HFFc6 (cell line): ENCODE results near the gene PIK3AP1. TPM values are rescaled to one million over a fixed set of nuclear protein-coding genes. Genes with fewer than 3 reads are reported as not detected.
"Not testable (repeated sequence)": the region's sequence is repeated elsewhere in the genome, so short reads cannot be mapped to it uniquely, and the experiment has no call there.

ENCODE experiments used
- DNase-seq: peaks from one replicate; pipeline ENCODE4 v3.0.0-alpha.2; 2018
- H3K27ac Mint-ChIP-seq: 2 replicates; pipeline ENCODE4 v1.8.0; 2020; ENCODE audit warnings: mild to moderate bottlenecking, mixed read lengths
- H3K27me3 Mint-ChIP-seq: 2 replicates; pipeline ENCODE4 v1.8.0; 2021; ENCODE audit warnings: mild to moderate bottlenecking, moderate library complexity, mixed read lengths; ENCODE audit not compliant: insufficient read depth
- H3K36me3 Mint-ChIP-seq: 2 replicates; pipeline ENCODE4 v1.8.0; 2021; ENCODE audit warnings: low read depth, mixed read lengths
- H3K4me1 Mint-ChIP-seq: 2 replicates; pipeline ENCODE4 v1.8.0; 2020; ENCODE audit warnings: low read depth, mixed read lengths
- H3K4me3 Mint-ChIP-seq: 2 replicates; pipeline ENCODE4 v1.8.0; 2020; ENCODE audit warnings: mild to moderate bottlenecking, moderate library complexity, mixed read lengths
- H3K9me3 Mint-ChIP-seq: 2 replicates; pipeline ENCODE4 v1.8.0; 2020; ENCODE audit warnings: mild to moderate bottlenecking, mixed read lengths
- CTCF ChIP-seq: fragments of 200-600 bp; sonication (generic); IDR thresholded peaks from 2 replicates; pipeline ENCODE4 v1.5.0; 2021; ENCODE audit warnings: antibody characterized with exemption, mild to moderate bottlenecking
- total RNA-seq, 6 experiments: library from RNA; stranded (reverse); fragmentation: NEBNext Ultra II Directional; extraction: Animal tissue kit (Norgen Biotek cat#: 25700); gene quantifications; 2 replicates in 1 of 6; 3 replicates in 5 of 6; pipeline ENCODE4 v1.2.3, GENCODE V29; 2021

The PIK3AP1 gene
- total RNA-seq, 6 experiments from 2014 or later: 0.05 TPM; not detected in 3

GRCh38 chr10:96746503-96746902 lies 26.2 kb upstream of the PIK3AP1 start:
- DNase-seq: no peak
- Mint-ChIP-seq H3K9me3 (no peaks in the 10 kb centered on the region), H3K4me1 (no peaks in the 10 kb centered on the region), H3K4me3 (no peak overlapping the region), H3K36me3 (no peaks in the 10 kb centered on the region), H3K27ac (no peak overlapping the region), H3K27me3 (no peaks in the 10 kb centered on the region; the same call in none of the 2 replicates)
- TF ChIP-seq CTCF: no peak

- peaks cover 2% of the 10 kb centered on the region for H3K27me3 Mint-ChIP-seq
- no peaks in the 10 kb centered on the region for H3K9me3 Mint-ChIP-seq
- no peaks in the 10 kb centered on the region for H3K4me1 Mint-ChIP-seq
- TF ChIP-seq CTCF: no peak
- H3K4me3 Mint-ChIP-seq: no peak overlapping the region
- no peaks in the 10 kb centered on the region for H3K36me3 Mint-ChIP-seq
- DNase-seq: no peak
- H3K27ac Mint-ChIP-seq: no peak overlapping the region
Measured at GRCh38 chr10:96745950-96746349, 25.6 kb upstream of the PIK3AP1 start.

GRCh38 chr10:96743988-96744585 lies 23.8 kb upstream of the PIK3AP1 start:
- Mint-ChIP-seq H3K27me3 (peaks cover 10% of the 10 kb centered on the region), H3K9me3 (no peaks in the 10 kb centered on the region), H3K36me3 (no peaks in the 10 kb centered on the region), H3K4me3 (no peak overlapping the region), H3K27ac (no peak overlapping the region), H3K4me1 (no peaks in the 10 kb centered on the region)
- TF ChIP-seq CTCF: peak; percentile 61
- DNase-seq: no peak

GRCh38 chr10:96741557-96741956 lies 21.2 kb upstream of the PIK3AP1 start:
- H3K36me3 Mint-ChIP-seq, H3K9me3 Mint-ChIP-seq, H3K4me1 Mint-ChIP-seq, H3K27ac Mint-ChIP-seq, H3K4me3 Mint-ChIP-seq, DNase-seq: not testable (repeated sequence)
- peaks cover 14% of the 10 kb centered on the region for H3K27me3 Mint-ChIP-seq

GRCh38 chr10:96740579-96741281 lies 20.4 kb upstream of the PIK3AP1 start:
- no peak for DNase-seq
- Mint-ChIP-seq H3K4me3 (no peak overlapping the region), H3K27ac (no peak overlapping the region), H3K4me1 (no peaks in the 10 kb centered on the region), H3K36me3 (no peaks in the 10 kb centered on the region), H3K9me3 (no peaks in the 10 kb centered on the region), H3K27me3 (peaks cover 14% of the 10 kb centered on the region)
- no peak for TF ChIP-seq CTCF

GRCh38 chr10:96740141-96740540 lies 19.8 kb upstream of the PIK3AP1 start:
- H3K27ac Mint-ChIP-seq: no peak overlapping the region
- peaks cover 19% of the 10 kb centered on the region for H3K27me3 Mint-ChIP-seq
- no peak overlapping the region for H3K4me3 Mint-ChIP-seq
- no peaks in the 10 kb centered on the region for H3K4me1 Mint-ChIP-seq
- no peak for DNase-seq
- no peak for TF ChIP-seq CTCF
- no peaks in the 10 kb centered on the region for H3K9me3 Mint-ChIP-seq
- H3K36me3 Mint-ChIP-seq: no peaks in the 10 kb centered on the region

- not testable (repeated sequence) for DNase-seq, H3K4me3 Mint-ChIP-seq, H3K27ac Mint-ChIP-seq, H3K9me3 Mint-ChIP-seq, H3K4me1 Mint-ChIP-seq, H3K36me3 Mint-ChIP-seq
- peaks cover 27% of the 10 kb centered on the region for H3K27me3 Mint-ChIP-seq
Measured at GRCh38 chr10:96737307-96737902, 17.1 kb upstream of the PIK3AP1 start.
